OCI-LY1 (cell line): ENCODE data around the gene GALNT2.

Experiments
- H2AFZ ChIP-seq: fragments of 200-600 bp; sonication (generic), shearing (Covaris generic); 2 replicates; pipeline ENCODE4 v1.6.0; 2014; ENCODE audit warnings: antibody characterized with exemption, mild to moderate bottlenecking, low read length
- H3F3A ChIP-seq: fragments of 200-600 bp; sonication (generic), shearing (Covaris generic); 2 replicates; pipeline ENCODE4 v1.6.0; 2014; ENCODE audit warnings: mild to moderate bottlenecking, antibody characterized with exemption, low read length, moderate library complexity; ENCODE audit not compliant: insufficient read depth
- H3K27ac ChIP-seq: fragments of 200-600 bp; sonication (generic); 2 replicates; pipeline ENCODE4 v1.5.1; 2014; ENCODE audit warnings: low read length, mixed run types, mild to moderate bottlenecking, low read depth; ENCODE audit not compliant: poor library complexity, severe bottlenecking
- H3K27me3 ChIP-seq: fragments of 200-600 bp; sonication (generic); 2 replicates; pipeline ENCODE4 v1.6.0; 2014; ENCODE audit warnings: antibody characterized with exemption, mild to moderate bottlenecking, low read length, moderate library complexity; ENCODE audit not compliant: insufficient read depth
- H3K36me3 ChIP-seq: fragments of 200-600 bp; sonication (generic); 2 replicates; pipeline ENCODE4 v1.6.1; 2014; ENCODE audit warnings: mild to moderate bottlenecking, antibody characterized with exemption, low read length, moderate library complexity, mixed read lengths; ENCODE audit not compliant: insufficient read depth
- H3K4me1 ChIP-seq: fragments of 200-600 bp; sonication (generic); 2 replicates; pipeline ENCODE4 v1.5.1; 2014; ENCODE audit warnings: mild to moderate bottlenecking, low read length, moderate library complexity; ENCODE audit not compliant: insufficient read depth, severe bottlenecking
- H3K4me2 ChIP-seq: fragments of 200-600 bp; sonication (generic), shearing (Covaris generic); 2 replicates; pipeline ENCODE4 v1.6.1; 2014; ENCODE audit warnings: low read length
- H3K4me3 ChIP-seq: fragments of 200-600 bp; sonication (generic); 2 replicates; pipeline ENCODE4 v1.5.1; 2014; ENCODE audit warnings: low read length, low read depth, mild to moderate bottlenecking, mixed read lengths; ENCODE audit not compliant: poor library complexity, severe bottlenecking
- H3K79me2 ChIP-seq: fragments of 200-600 bp; shearing (Covaris generic); 2 replicates; pipeline ENCODE4 v1.6.1; 2016; ENCODE audit warnings: mixed run types, low read length, mixed read lengths; ENCODE audit not compliant: insufficient read depth
- H3K9ac ChIP-seq: fragments of 200-600 bp; sonication (generic), shearing (Covaris generic); 2 replicates; pipeline ENCODE4 v1.6.1; 2014; ENCODE audit warnings: mild to moderate bottlenecking, low read length, mixed read lengths
- H3K9me2 ChIP-seq: fragments of 200-600 bp; sonication (generic), shearing (Covaris generic); 2 replicates; pipeline ENCODE4 v1.6.1; 2014; ENCODE audit warnings: low read depth, mild to moderate bottlenecking, low read length, mixed read lengths
- H3K9me3 ChIP-seq: fragments of 200-600 bp; shearing (Covaris generic); 2 replicates; pipeline ENCODE4 v1.6.1; 2014; ENCODE audit warnings: low read length, mixed read lengths
- H4K20me1 ChIP-seq: fragments of 200-600 bp; sonication (generic), shearing (Covaris generic); 2 replicates; pipeline ENCODE4 v1.6.0; 2016; ENCODE audit warnings: mild to moderate bottlenecking, low read length; ENCODE audit not compliant: insufficient read depth
- EZH2 ChIP-seq: fragments of 200-600 bp; sonication (generic), shearing (Covaris generic); IDR thresholded peaks from 2 replicates; pipeline ENCODE4 v1.8.0; 2017; ENCODE audit warnings: borderline replicate concordance, mixed run types, mild to moderate bottlenecking, antibody characterized with exemption, low read length, moderate library complexity, mixed read lengths
- TF ChIP-seq, protein P1 (sequence below): fragments of 200-600 bp; sonication (generic), shearing (Covaris generic); IDR thresholded peaks from 2 replicates; pipeline ENCODE4 v1.5.1; 2017; ENCODE audit warnings: mild to moderate bottlenecking, antibody characterized with exemption, low read length, moderate library complexity, mixed read lengths

GALNT2 gene

DNA sequence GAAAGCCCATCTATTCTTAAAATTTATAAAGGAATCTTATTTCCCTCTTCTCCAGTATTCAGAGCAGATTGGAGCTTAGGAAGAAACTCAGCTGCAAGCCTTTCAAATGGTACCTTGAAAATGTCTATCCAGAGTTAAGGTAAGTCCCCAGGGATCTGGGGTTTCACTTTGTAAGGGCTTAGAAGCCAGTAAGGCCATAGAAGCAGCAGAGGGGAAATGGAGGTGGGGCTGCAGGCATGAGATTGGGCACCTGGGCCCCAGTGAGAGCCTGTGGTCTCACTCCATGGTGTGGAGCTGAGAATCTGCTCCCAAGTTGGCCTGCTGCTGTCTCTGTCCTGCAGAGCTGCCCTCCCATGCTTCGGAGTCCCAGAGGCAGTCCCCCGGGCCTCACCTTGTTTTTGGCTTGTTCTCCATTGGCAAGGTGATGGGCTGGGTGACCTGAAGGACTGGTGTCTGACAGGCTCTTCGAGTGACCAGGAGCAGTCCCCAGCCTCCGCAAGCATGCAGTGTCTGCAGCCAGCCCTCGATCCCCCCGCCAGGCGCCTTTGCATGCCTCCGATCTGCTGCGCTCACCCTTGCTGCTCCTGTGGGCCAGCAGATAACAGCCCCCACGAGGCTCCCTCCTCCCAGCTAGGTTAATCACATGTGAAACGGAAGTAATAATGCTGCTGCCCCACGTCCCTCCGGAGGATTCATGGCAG is 196.0 kb downstream of the GALNT2 start:
- H4K20me1 ChIP-seq: no peaks in the 10 kb centered on the region
- H3K9me2 ChIP-seq: no peaks in the 10 kb centered on the region
- H3K9me3 ChIP-seq: peaks cover 3% of the 10 kb centered on the region; the same call in 1 of the 2 replicates
- TF ChIP-seq EZH2: no peak
- TF ChIP-seq, protein P1, sequence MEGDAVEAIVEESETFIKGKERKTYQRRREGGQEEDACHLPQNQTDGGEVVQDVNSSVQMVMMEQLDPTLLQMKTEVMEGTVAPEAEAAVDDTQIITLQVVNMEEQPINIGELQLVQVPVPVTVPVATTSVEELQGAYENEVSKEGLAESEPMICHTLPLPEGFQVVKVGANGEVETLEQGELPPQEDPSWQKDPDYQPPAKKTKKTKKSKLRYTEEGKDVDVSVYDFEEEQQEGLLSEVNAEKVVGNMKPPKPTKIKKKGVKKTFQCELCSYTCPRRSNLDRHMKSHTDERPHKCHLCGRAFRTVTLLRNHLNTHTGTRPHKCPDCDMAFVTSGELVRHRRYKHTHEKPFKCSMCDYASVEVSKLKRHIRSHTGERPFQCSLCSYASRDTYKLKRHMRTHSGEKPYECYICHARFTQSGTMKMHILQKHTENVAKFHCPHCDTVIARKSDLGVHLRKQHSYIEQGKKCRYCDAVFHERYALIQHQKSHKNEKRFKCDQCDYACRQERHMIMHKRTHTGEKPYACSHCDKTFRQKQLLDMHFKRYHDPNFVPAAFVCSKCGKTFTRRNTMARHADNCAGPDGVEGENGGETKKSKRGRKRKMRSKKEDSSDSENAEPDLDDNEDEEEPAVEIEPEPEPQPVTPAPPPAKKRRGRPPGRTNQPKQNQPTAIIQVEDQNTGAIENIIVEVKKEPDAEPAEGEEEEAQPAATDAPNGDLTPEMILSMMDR: no peak
- H3K9ac ChIP-seq: no peak overlapping the region
- no peaks in the 10 kb centered on the region for H3K79me2 ChIP-seq
- no peaks in the 10 kb centered on the region for H3K27me3 ChIP-seq
- no peak overlapping the region for H3K4me2 ChIP-seq
- no peak overlapping the region for H3K4me3 ChIP-seq
- peaks cover 38% of the 10 kb centered on the region for H3K4me1 ChIP-seq
- H3K27ac ChIP-seq: peak overlapping the region; percentile 72
- peaks cover 50% of the 10 kb centered on the region for H3K36me3 ChIP-seq
- H2AFZ ChIP-seq: no peak overlapping the region
- H3F3A ChIP-seq: no peaks in the 10 kb centered on the region

DNA sequence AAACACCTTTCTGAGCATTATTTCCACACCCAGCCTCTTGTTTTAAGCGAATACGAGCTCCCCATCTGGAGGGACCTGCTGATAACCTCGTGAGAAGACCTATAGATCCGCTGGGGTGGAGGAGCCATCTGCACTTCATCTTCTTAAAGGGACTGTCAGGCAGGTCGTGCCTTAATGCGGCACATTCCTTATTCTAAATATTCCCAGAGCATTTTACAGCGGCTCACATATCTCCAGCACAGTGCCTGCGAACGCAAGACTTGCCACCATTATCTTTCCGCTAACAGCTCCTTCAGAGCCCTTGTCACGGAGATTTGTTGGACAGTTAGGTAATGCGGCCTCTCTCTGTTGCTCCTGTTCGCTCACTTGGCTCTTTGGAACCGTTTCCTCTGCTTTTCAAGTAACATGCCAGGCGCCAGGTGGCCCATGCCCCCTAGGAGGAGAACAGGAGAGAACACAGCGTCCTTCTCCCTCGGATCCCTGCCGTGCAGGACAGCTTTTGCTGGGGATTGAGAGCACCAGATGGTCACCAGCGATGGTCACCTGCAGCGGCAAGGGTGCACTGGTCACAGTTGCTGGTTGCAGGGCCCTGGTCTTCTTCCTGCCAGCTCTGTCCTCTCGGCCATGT is 196.6 kb downstream of the GALNT2 start:
- Histone ChIP-seq H3K4me2 (peak overlapping the region; percentile 3; the same call in 1 of the 2 replicates), H3K27ac (peak overlapping the region; percentile 72), H2AFZ (no peak overlapping the region), H4K20me1 (no peaks in the 10 kb centered on the region), H3K27me3 (no peaks in the 10 kb centered on the region), H3K4me3 (no peak overlapping the region), H3K36me3 (peaks cover 44% of the 10 kb centered on the region), H3K9me3 (peaks cover 3% of the 10 kb centered on the region; the same call in 1 of the 2 replicates), H3K4me1 (peaks cover 38% of the 10 kb centered on the region), H3F3A (no peaks in the 10 kb centered on the region), H3K9me2 (no peaks in the 10 kb centered on the region), H3K79me2 (no peaks in the 10 kb centered on the region), H3K9ac (no peak overlapping the region; the same call in 1 of the 2 replicates)
- TF ChIP-seq EZH2: no peak
- TF ChIP-seq, protein P1: no peak

DNA sequence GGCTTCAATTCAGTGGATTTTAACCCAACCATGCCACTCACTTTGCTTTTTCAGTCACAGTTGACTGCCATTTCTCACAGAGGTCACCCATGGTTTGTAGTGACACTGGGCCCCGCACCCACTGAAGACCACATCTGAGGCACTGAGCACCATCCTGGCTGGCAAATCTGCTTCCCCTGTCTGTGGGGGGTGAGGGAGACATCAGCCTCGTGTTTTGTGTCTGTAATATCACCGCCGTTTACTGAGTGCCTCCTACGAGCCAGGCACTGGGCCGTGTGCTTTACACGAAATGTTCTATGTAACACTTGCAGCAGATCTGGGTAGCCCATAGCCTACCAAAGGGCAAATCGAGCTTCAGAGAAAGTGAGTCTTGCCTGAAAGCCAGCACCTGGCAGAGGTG is 197.3 kb downstream of the GALNT2 start:
- no peaks in the 10 kb centered on the region for H3F3A ChIP-seq
- peaks cover 38% of the 10 kb centered on the region for H3K36me3 ChIP-seq
- H3K4me1 ChIP-seq: peaks cover 38% of the 10 kb centered on the region
- no peaks in the 10 kb centered on the region for H3K27me3 ChIP-seq
- TF ChIP-seq EZH2: no peak
- TF ChIP-seq, protein P1: no peak
- H3K4me3 ChIP-seq: no peak overlapping the region
- H3K27ac ChIP-seq: peak overlapping the region; percentile 72
- H3K9me3 ChIP-seq: no peaks in the 10 kb centered on the region
- H2AFZ ChIP-seq: no peak overlapping the region
- H4K20me1 ChIP-seq: no peaks in the 10 kb centered on the region
- H3K9me2 ChIP-seq: no peaks in the 10 kb centered on the region
- H3K9ac ChIP-seq: peak overlapping the region; percentile 19; the same call in 1 of the 2 replicates
- peak overlapping the region; percentile 3; the same call in 1 of the 2 replicates for H3K4me2 ChIP-seq
- H3K79me2 ChIP-seq: no peaks in the 10 kb centered on the region
